Measurements from ENCODE around the gene DDX27.

Gene DDX27

GRCh38 chr20:49287555-49288249 lies 68.5 kb downstream of the DDX27 start:
- no peak for DNase-seq (ENCODE audit: extremely low read depth in 1 of 2, low read depth in 1 of 2)

GRCh38 chr20:49288250-49288751 lies 69.1 kb downstream of the DDX27 start:
- no peak for DNase-seq (ENCODE audit: extremely low read depth in 1 of 2, low read depth in 1 of 2)

GRCh38 chr20:49288784-49289696 lies 69.8 kb downstream of the DDX27 start:
- DNase-seq (ENCODE audit: extremely low read depth in 1 of 2, low read depth in 1 of 2) = no peak

GRCh38 chr20:49290608-49291191 lies 71.5 kb downstream of the DDX27 start:
- DNase-seq (ENCODE audit: extremely low read depth in 1 of 2, low read depth in 1 of 2) = no peak

GRCh38 chr20:49291200-49291599 lies 72.0 kb downstream of the DDX27 start:
- DNase-seq (ENCODE audit: extremely low read depth in 1 of 2, low read depth in 1 of 2) = no peak

- no peak for DNase-seq (ENCODE audit: extremely low read depth in 1 of 2, low read depth in 1 of 2)
These were observed 72.8 kb downstream of the DDX27 start for GRCh38 chr20:49292010-49292409.

- no peak for DNase-seq (ENCODE audit: extremely low read depth in 1 of 2, low read depth in 1 of 2)
These were observed 73.9 kb downstream of the DDX27 start for GRCh38 chr20:49293122-49293521.

All from activated CD8-positive, alpha-beta memory T cell treated with anti-CD3 and anti-CD28 coated beads for 1 hour (primary cell).